ENCODE data around the gene STMN3.

Gene STMN3

GRCh38 chr20:63612276-63612931 is 40.8 kb downstream of the STMN3 start:
- no peaks in the 10 kb centered on the region for H3F3A ChIP-seq (ENCODE audit: insufficient read depth)

GRCh38 chr20:63611646-63612045 is 41.6 kb downstream of the STMN3 start:
- Histone ChIP-seq H3K4me2 (ENCODE audit: low read depth, low read length, poor library complexity, severe bottlenecking) (no peak overlapping the region), H3F3A (ENCODE audit: insufficient read depth) (no peaks in the 10 kb centered on the region), H3K4me3 (ENCODE audit: insufficient read depth, low read length, poor library complexity, severe bottlenecking) (no peak overlapping the region), H3K79me2 (ENCODE audit: insufficient read depth, low read length) (peaks cover 7% of the 10 kb centered on the region; the same call in 1 of the 2 replicates), H3K9me2 (replicated peaks; ENCODE audit: insufficient read depth, low read length) (no peaks in the 10 kb centered on the region), H3K27me3 (ENCODE audit: low read length) (no peaks in the 10 kb centered on the region), H4K20me1 (ENCODE audit: low read depth, low read length) (no peaks in the 10 kb centered on the region), H3K9ac (ENCODE audit: low read length) (no peak overlapping the region), H3K36me3 (ENCODE audit: low read length) (no peaks in the 10 kb centered on the region), H2AFZ (ENCODE audit: low read depth, low read length, severe bottlenecking) (no peak overlapping the region), H3K27ac (ENCODE audit: low read depth, low read length) (no peak overlapping the region), H3K9me3 (ENCODE audit: insufficient read depth, low read length) (no peaks in the 10 kb centered on the region)
- TF ChIP-seq, protein P1, sequence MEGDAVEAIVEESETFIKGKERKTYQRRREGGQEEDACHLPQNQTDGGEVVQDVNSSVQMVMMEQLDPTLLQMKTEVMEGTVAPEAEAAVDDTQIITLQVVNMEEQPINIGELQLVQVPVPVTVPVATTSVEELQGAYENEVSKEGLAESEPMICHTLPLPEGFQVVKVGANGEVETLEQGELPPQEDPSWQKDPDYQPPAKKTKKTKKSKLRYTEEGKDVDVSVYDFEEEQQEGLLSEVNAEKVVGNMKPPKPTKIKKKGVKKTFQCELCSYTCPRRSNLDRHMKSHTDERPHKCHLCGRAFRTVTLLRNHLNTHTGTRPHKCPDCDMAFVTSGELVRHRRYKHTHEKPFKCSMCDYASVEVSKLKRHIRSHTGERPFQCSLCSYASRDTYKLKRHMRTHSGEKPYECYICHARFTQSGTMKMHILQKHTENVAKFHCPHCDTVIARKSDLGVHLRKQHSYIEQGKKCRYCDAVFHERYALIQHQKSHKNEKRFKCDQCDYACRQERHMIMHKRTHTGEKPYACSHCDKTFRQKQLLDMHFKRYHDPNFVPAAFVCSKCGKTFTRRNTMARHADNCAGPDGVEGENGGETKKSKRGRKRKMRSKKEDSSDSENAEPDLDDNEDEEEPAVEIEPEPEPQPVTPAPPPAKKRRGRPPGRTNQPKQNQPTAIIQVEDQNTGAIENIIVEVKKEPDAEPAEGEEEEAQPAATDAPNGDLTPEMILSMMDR (IDR thresholded peaks at IDR 0.05; ENCODE audit: insufficient read depth, low read length, poor library complexity, severe bottlenecking): no peak
- no peak for TF ChIP-seq EZH2phosphoT487 (conservative IDR thresholded peaks at IDR 0.05; ENCODE audit: low read length)

More at GRCh38 chr20:63612276-63612931, 40.8 kb downstream of the STMN3 start:
- 0 out of 2 replicates have a peak, but pooled peaks cover 3% of the 10 kb centered on the region for H3K79me2 ChIP-seq (ENCODE audit: insufficient read depth, low read length)
- TF ChIP-seq EZH2phosphoT487 (conservative IDR thresholded peaks at IDR 0.05; ENCODE audit: low read length): no peak
- TF ChIP-seq, protein P1 (IDR thresholded peaks at IDR 0.05; ENCODE audit: insufficient read depth, low read length, poor library complexity, severe bottlenecking): no peak
- H3K4me2 ChIP-seq (ENCODE audit: low read depth, low read length, poor library complexity, severe bottlenecking): no peak overlapping the region
- no peaks in the 10 kb centered on the region for H3K36me3 ChIP-seq (ENCODE audit: low read length)
- H3K27ac ChIP-seq (ENCODE audit: low read depth, low read length): no peak overlapping the region
- H3K4me3 ChIP-seq (ENCODE audit: insufficient read depth, low read length, poor library complexity, severe bottlenecking): no peak overlapping the region
- H2AFZ ChIP-seq (ENCODE audit: low read depth, low read length, severe bottlenecking): no peak overlapping the region
- H4K20me1 ChIP-seq (ENCODE audit: low read depth, low read length): no peaks in the 10 kb centered on the region
- H3K9me2 ChIP-seq (replicated peaks; ENCODE audit: insufficient read depth, low read length): no peaks in the 10 kb centered on the region
- no peaks in the 10 kb centered on the region for H3K9me3 ChIP-seq (ENCODE audit: insufficient read depth, low read length)
- no peaks in the 10 kb centered on the region for H3K27me3 ChIP-seq (ENCODE audit: low read length)
- no peak overlapping the region for H3K9ac ChIP-seq (ENCODE audit: low read length)

DNA sequence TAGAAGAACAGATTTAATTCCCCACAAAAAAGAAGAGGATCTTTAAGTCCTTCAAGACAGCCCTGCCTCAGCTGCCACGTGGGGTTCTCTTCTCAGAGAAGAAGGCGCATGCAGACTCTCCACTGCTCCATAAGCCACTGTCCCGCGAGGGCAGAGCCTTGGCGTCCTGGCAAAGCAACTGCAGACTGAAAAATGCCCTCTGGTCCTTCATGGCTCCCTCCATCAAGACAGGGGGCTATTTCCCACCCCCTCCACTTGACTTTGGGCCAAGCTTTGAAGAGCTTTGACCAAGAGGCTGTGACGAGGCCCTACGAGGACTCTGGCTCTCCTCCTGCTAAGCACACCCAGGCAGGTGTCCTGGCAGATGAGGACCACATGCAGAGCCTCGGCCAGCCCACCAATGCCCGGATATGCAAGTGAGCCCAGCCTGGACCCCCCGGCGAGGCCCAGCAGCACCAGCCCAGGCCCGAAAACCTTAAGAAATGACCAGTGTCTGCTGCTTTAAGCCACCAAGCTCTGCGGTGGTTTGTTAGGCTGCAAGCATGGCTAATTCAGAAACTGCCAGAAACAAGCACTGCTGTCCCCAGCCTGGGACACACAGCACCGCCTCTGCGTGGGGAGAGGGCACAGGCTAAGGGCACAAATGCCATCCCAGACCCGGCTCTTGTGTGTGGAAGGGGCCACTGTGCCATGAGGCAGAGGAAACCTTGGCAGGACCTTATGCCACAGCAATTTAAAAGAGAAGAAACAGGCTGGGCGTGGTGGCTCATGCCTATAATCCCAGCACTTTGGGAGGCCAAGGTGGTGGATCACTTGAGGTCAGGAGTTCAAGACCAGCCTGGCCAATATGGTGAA is 42.4 kb downstream of the STMN3 start:
- Histone ChIP-seq H4K20me1 (ENCODE audit: low read depth, low read length) (no peaks in the 10 kb centered on the region), H3K36me3 (ENCODE audit: low read length) (no peaks in the 10 kb centered on the region), H3K79me2 (ENCODE audit: insufficient read depth, low read length) (peaks cover 7% of the 10 kb centered on the region; the same call in 1 of the 2 replicates), H3K9ac (ENCODE audit: low read length) (no peak overlapping the region), H3K4me3 (ENCODE audit: insufficient read depth, low read length, poor library complexity, severe bottlenecking) (no peak overlapping the region), H3F3A (ENCODE audit: insufficient read depth) (no peaks in the 10 kb centered on the region), H3K9me3 (ENCODE audit: insufficient read depth, low read length) (no peaks in the 10 kb centered on the region), H3K27ac (ENCODE audit: low read depth, low read length) (no peak overlapping the region), H3K9me2 (replicated peaks; ENCODE audit: insufficient read depth, low read length) (no peaks in the 10 kb centered on the region), H3K4me2 (ENCODE audit: low read depth, low read length, poor library complexity, severe bottlenecking) (no peak overlapping the region), H3K27me3 (ENCODE audit: low read length) (no peaks in the 10 kb centered on the region), H2AFZ (ENCODE audit: low read depth, low read length, severe bottlenecking) (no peak overlapping the region)
- no peak for TF ChIP-seq EZH2phosphoT487 (conservative IDR thresholded peaks at IDR 0.05; ENCODE audit: low read length)
